K562 (cell line): ENCODE results near the gene SERPINE1. TPM values are rescaled to one million over a fixed set of nuclear protein-coding genes. Genes with fewer than 3 reads are reported as not detected.

Experiments
- ARID2 ChIP-seq: fragments of 450-650 bp; IDR thresholded peaks from 2 replicates; pipeline ENCODE4 v1.6.1; 2017; ENCODE audit warnings: antibody characterized with exemption, mild to moderate bottlenecking
- EGR1 ChIP-seq: fragments of 450-650 bp; conservative IDR thresholded peaks from 2 replicates; pipeline ENCODE4 v1.6.1; 2017; ENCODE audit warnings: mild to moderate bottlenecking
- KDM1A ChIP-seq, 2 experiments: fragments of 450-650 bp; IDR thresholded peaks; 2 replicates each; pipeline ENCODE4 v1.6.1; 2016; ENCODE audit warnings: mild to moderate bottlenecking in 2 of 2
- MBD2 ChIP-seq: sonication (generic); IDR thresholded peaks from 2 replicates; pipeline ENCODE4 v1.6.1; 2016; ENCODE audit warnings: low read depth, borderline replicate concordance
- MEIS2 ChIP-seq: fragments of 450-650 bp; IDR thresholded peaks from 2 replicates; pipeline ENCODE4 v1.6.1; 2014; ENCODE audit warnings: mild to moderate bottlenecking; ENCODE audit not compliant: partially characterized antibody
- MLLT1 ChIP-seq, 2 experiments: fragments of 450-650 bp; IDR thresholded peaks; 2 replicates each; pipeline ENCODE4 v1.6.1; 2016
- MTA2 ChIP-seq: fragments of 450-650 bp; IDR thresholded peaks from 2 replicates; pipeline ENCODE4 v1.6.1; 2016; ENCODE audit warnings: low read depth
- NKRF ChIP-seq: fragments of 450-650 bp; IDR thresholded peaks from 2 replicates; pipeline ENCODE4 v1.6.1; 2016; ENCODE audit warnings: borderline replicate concordance
- POLR2AphosphoS2 ChIP-seq: IDR thresholded peaks from 2 replicates; pipeline ENCODE4 v1.6.1; 2012; ENCODE audit warnings: low read length, improper control_type of control experiment
- POLR2B ChIP-seq: fragments of 450-650 bp; IDR thresholded peaks from 2 replicates; pipeline ENCODE4 v1.6.1; 2018; ENCODE audit warnings: low read depth; ENCODE audit not compliant: partially characterized antibody
- RBM22 ChIP-seq: fragments of 200-400 bp; formaldehyde crosslinking; IDR thresholded peaks from 2 replicates; pipeline ENCODE4 v1.6.1; 2018; ENCODE audit warnings: low read length, low read depth; ENCODE audit not compliant: poor library complexity, severe bottlenecking
- SMAD3 ChIP-seq: fragments of 450-650 bp; formaldehyde crosslinking; conservative IDR thresholded peaks from 2 replicates; pipeline ENCODE4 v1.4.0; 2020; ENCODE audit warnings: mild to moderate bottlenecking
- SMARCB1 ChIP-seq: IDR thresholded peaks from 2 replicates; pipeline ENCODE4 v1.6.1; 2011; ENCODE audit warnings: improper control_type of control experiment, low read depth; ENCODE audit not compliant: insufficient read length
- TAF1 ChIP-seq: IDR thresholded peaks from 2 replicates; pipeline ENCODE4 v1.6.1; 2011; ENCODE audit warnings: mild to moderate bottlenecking, low read length, moderate library complexity; ENCODE audit not compliant: insufficient read depth, control insufficient read depth, severe bottlenecking; ENCODE audit errors: extremely low read depth
- TAF9B ChIP-seq: fragments of 450-650 bp; IDR thresholded peaks from 2 replicates; pipeline ENCODE4 v1.6.1; 2018; ENCODE audit warnings: mild to moderate bottlenecking; ENCODE audit not compliant: partially characterized antibody
- U2AF2 ChIP-seq: fragments of 200-400 bp; formaldehyde crosslinking; optimal IDR thresholded peaks from 2 replicates; pipeline ENCODE3; 2017; ENCODE audit warnings: low read depth, mild to moderate bottlenecking, low read length
- VEZF1 ChIP-seq: fragments of 200-800 bp; sonication (Bioruptor generic); IDR thresholded peaks from 2 replicates; pipeline ENCODE4 v1.6.1; 2017; ENCODE audit warnings: missing genetic modification characterization, missing compliant biosample characterization
- ZBTB11 ChIP-seq, 3 experiments: fragments of 200-800 bp in 1 of 3; fragments of 250-450 bp in 1 of 3; fragments of 450-650 bp in 1 of 3; sonication (Bioruptor Pico) in 1 of 3; sonication (Bioruptor generic) in 1 of 3; formaldehyde crosslinking in 1 of 3; IDR thresholded peaks; 2 replicates each; pipeline versions ENCODE4 v1.6.1 to v1.8.0; 2016 to 2022; ENCODE audit warnings: mild to moderate bottlenecking in 2 of 3, missing genetic modification characterization in 2 of 3, missing compliant biosample characterization in 1 of 3, moderate library complexity in 1 of 3
- ZC3H8 ChIP-seq: fragments of 450-650 bp; IDR thresholded peaks from 2 replicates; pipeline ENCODE4 v1.6.1; 2017
- polyA plus RNA-seq, 8 experiments: library from polyadenylated mRNA; depleted of rRNA in 4 of 8; stranded (reverse) in 5 of 8; unstranded in 3 of 8; fragments of >200 nt; fragmentation: Nextera tagmentation in 2 of 8; fragmentation: Illumina TruSeq in 1 of 8; extraction: Ambion mirVana in 2 of 8; extraction: Trizol in 1 of 8; gene quantifications; 2 replicates each; pipeline versions ENCODE4 v1.2.1 to v1.2.3, GENCODE V29; 2011 to 2014; ENCODE audit warnings: inconsistent platforms in 1 of 8, missing spikeins in 1 of 8
- total RNA-seq, 7 experiments: library from RNA; depleted of rRNA in 6 of 7; stranded (reverse); fragments of >200 nt in 6 of 7; fragmentation: Illumina TruSeq in 2 of 7; extraction: Trizol in 2 of 7; gene quantifications; 2 replicates each; pipeline versions ENCODE4 v1.2.1 to v1.2.3, GENCODE V29; 2011 to 2021; ENCODE audit warnings: low replicate concordance in 1 of 7

The SERPINE1 gene
- total and polyA plus RNA-seq, 9 of the 15 experiments (the other 6 are each of a cell fraction or from before 2014, with no cell fraction given), result 0.22 to 4.8 (median 0.91) TPM

- TF ChIP-seq ZBTB11 (CRISPR knock-in tag; IDR thresholded peaks at IDR 0.05), result peak in 1 of 3 experiments; percentile 78; a peak in 2 of 6 replicates
- peak; percentile 72; the same call in 1 of the 2 replicates for TF ChIP-seq NKRF
- peak; percentile 38 for TF ChIP-seq TAF1
- no peak for TF ChIP-seq SMAD3 (CRISPR knock-in tag)
- peak; percentile 32 for TF ChIP-seq SMARCB1
- TF ChIP-seq ZC3H8, result 0 out of 2 replicates have a peak, but pooled peaks have one; percentile 37
- TF ChIP-seq KDM1A (IDR thresholded peaks at IDR 0.05), result peak; percentile 46 to 67; a peak in 3 of 4 replicates
- TF ChIP-seq POLR2AphosphoS2, result peak; percentile 40; the same call in 1 of the 2 replicates
- TF ChIP-seq POLR2B, result peak; percentile 80
- peak; percentile 51 to 76; a peak in 3 of 4 replicates for TF ChIP-seq MLLT1 (IDR thresholded peaks at IDR 0.05)
- TF ChIP-seq EGR1, result peak; percentile 76
- peak; percentile 94 for TF ChIP-seq VEZF1
- no peak for TF ChIP-seq U2AF2
- peak; percentile 93 for TF ChIP-seq ARID2
- TF ChIP-seq TAF9B, result peak; percentile 98
- peak; percentile 81 for TF ChIP-seq MBD2
- TF ChIP-seq MEIS2, result peak; percentile 68
- no peak for TF ChIP-seq RBM22
- no peak; the same call in 1 of the 2 replicates for TF ChIP-seq MTA2
These were observed 11.4 kb downstream of the SERPINE1 start (continued) for GRCh38 chr7:101138213-101138870.
